ENCODE data around the gene RAD51B. TPM values are rescaled to one million over a fixed set of nuclear protein-coding genes. Genes with fewer than 3 reads are reported as not detected.
A peak's percentile ranks its signal among the peaks of the same experiment; 100 is the strongest.

RAD51B gene
- total RNA-seq, 3 donors from 2014 or later, result 10.6 to 77.6 (median 33.8) TPM

GRCh38 chr14:67957946-67958345, 138.4 kb downstream of the RAD51B start:
- DNase-seq (ENCODE audit: low spot score in 2 of 2), result no peak
- H3K27me3 ChIP-seq, result no peaks in the 10 kb centered on the region
- no peaks in the 10 kb centered on the region for H3K9me3 ChIP-seq
- TF ChIP-seq CTCF (IDR thresholded peaks at IDR 0.05) (no peak), POLR2AphosphoS5 (IDR thresholded peaks at IDR 0.05) (no peak), POLR2A (IDR thresholded peaks at IDR 0.05) (no peak)
- no peak overlapping the region for H3K27ac ChIP-seq
- intact Hi-C loops (cut with DNase I; ENCODE audit: low total_unique reads), result no loop called here
- no peak overlapping the region for H3K4me3 ChIP-seq
- no peaks in the 10 kb centered on the region for H3K36me3 ChIP-seq
- H3K4me1 ChIP-seq, result peaks cover 0 to under 1% of the 10 kb centered on the region in 2 donors

GRCh38 chr14:67961676-67962075, 142.1 kb downstream of the RAD51B start:
- Histone ChIP-seq H3K9me3 (no peaks in the 10 kb centered on the region), H3K4me1 (peaks cover 0 to 13% of the 10 kb centered on the region in 2 donors), H3K4me3 (no peak overlapping the region), H3K27ac (peak overlapping the region in 1 of 2 donors; percentile 83), H3K27me3 (no peaks in the 10 kb centered on the region), H3K36me3 (no peaks in the 10 kb centered on the region)
- DNase-seq (ENCODE audit: low spot score in 2 of 2), result no peak
- intact Hi-C loops (cut with DNase I; ENCODE audit: low total_unique reads), result no loop called here
- TF ChIP-seq CTCF (IDR thresholded peaks at IDR 0.05) (no peak), POLR2A (IDR thresholded peaks at IDR 0.05) (no peak), POLR2AphosphoS5 (IDR thresholded peaks at IDR 0.05) (no peak)

- peak overlapping the region in 1 of 2 donors; percentile 83 for H3K27ac ChIP-seq
- TF ChIP-seq POLR2AphosphoS5 (IDR thresholded peaks at IDR 0.05) (no peak), CTCF (IDR thresholded peaks at IDR 0.05) (no peak), POLR2A (IDR thresholded peaks at IDR 0.05) (no peak)
Measured at GRCh38 chr14:67962215-67962644, 142.7 kb downstream of the RAD51B start.

DNA sequence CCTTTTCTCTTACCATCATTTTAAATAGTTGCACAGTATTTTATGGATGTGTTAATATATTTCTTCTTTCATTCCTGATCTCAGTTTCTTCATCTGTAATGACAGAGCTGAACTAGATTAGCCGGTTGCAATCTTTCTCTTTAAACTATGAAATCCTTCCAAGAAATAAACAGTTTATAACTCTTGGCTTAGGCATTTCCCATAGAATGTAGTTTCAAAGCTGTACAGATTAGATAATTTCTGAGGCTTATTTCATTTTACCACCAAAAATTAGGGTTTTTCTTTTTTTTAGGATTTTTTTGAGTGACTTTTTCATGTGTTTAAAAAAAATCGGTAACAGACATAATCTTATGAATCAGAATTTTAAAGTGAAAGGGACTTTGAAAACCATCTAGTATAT, 144.0 kb downstream of the RAD51B start:
- intact Hi-C loops (cut with DNase I; ENCODE audit: low total_unique reads), result no loop called here
- no peaks in the 10 kb centered on the region for H3K9me3 ChIP-seq
- no peaks in the 10 kb centered on the region for H3K27me3 ChIP-seq
- peak overlapping the region in 1 of 3 donors; percentile 36 for H3K4me3 ChIP-seq
- no peaks in the 10 kb centered on the region for H3K36me3 ChIP-seq
- H3K4me1 ChIP-seq, result peaks cover 0 to 13% of the 10 kb centered on the region in 2 donors
- H3K27ac ChIP-seq, result peak overlapping the region in 1 of 2 donors; percentile 83
- no peak for DNase-seq (ENCODE audit: low spot score in 2 of 2)
- TF ChIP-seq CTCF (IDR thresholded peaks at IDR 0.05) (no peak), POLR2AphosphoS5 (IDR thresholded peaks at IDR 0.05) (no peak), POLR2A (IDR thresholded peaks at IDR 0.05) (no peak)

More at GRCh38 chr14:67962215-67962644, 142.7 kb downstream of the RAD51B start:
- Histone ChIP-seq H3K36me3 (no peaks in the 10 kb centered on the region), H3K4me3 (no peak overlapping the region), H3K9me3 (no peaks in the 10 kb centered on the region), H3K4me1 (peaks cover 0 to 13% of the 10 kb centered on the region in 2 donors), H3K27me3 (no peaks in the 10 kb centered on the region)
- no peak for DNase-seq (ENCODE audit: low spot score in 2 of 2)
- intact Hi-C loops (cut with DNase I; ENCODE audit: low total_unique reads), result no loop called here

- Histone ChIP-seq H3K27ac (peak overlapping the region; percentile 80 to 83), H3K36me3 (no peaks in the 10 kb centered on the region), H3K4me3 (peak overlapping the region in 2 of 3 donors; percentile 24 to 36), H3K27me3 (no peaks in the 10 kb centered on the region), H3K4me1 (peaks cover 0 to 13% of the 10 kb centered on the region in 2 donors), H3K9me3 (no peaks in the 10 kb centered on the region)
- DNase-seq (ENCODE audit: low spot score in 2 of 2), result no peak
- intact Hi-C loops (cut with DNase I; ENCODE audit: low total_unique reads), result no loop called here
- TF ChIP-seq POLR2A (IDR thresholded peaks at IDR 0.05) (no peak), POLR2AphosphoS5 (IDR thresholded peaks at IDR 0.05) (peak in 2 of 3 donors; percentile 60 to 68), CTCF (IDR thresholded peaks at IDR 0.05) (no peak)
Measured at GRCh38 chr14:67963960-67964812, 144.6 kb downstream of the RAD51B start.
